PC-3 (cell line): Measurements from ENCODE around the gene RALY.

Experiments
- CTCF ChIP-seq: fragments of 300-600 bp; sonication (generic); conservative IDR thresholded peaks from 2 replicates; pipeline ENCODE4 v1.5.1; 2017; ENCODE audit warnings: antibody characterized with exemption, low read depth, mild to moderate bottlenecking, low read length
- EZH2 ChIP-seq: fragments of 300-600 bp; sonication (generic); IDR thresholded peaks from one replicate; pipeline ENCODE4 v1.6.1; 2017; ENCODE audit warnings: antibody characterized with exemption, mild to moderate bottlenecking, low read length; ENCODE audit not compliant: unreplicated experiment
- EZH2phosphoT487 ChIP-seq: fragments of 300-600 bp; sonication (generic); IDR thresholded peaks from 2 replicates; pipeline ENCODE4 v1.6.1; 2018; ENCODE audit warnings: mild to moderate bottlenecking, antibody characterized with exemption, low read length, borderline replicate concordance

- TF ChIP-seq CTCF (no peak), EZH2 (no peak), EZH2phosphoT487 (no peak)
Measured at GRCh38 chr20:34109442-34109841, 115.7 kb downstream of the RALY start.
